ENCODE data around the gene COASY.

- TF ChIP-seq CTCF (IDR thresholded peaks at IDR 0.05) = no peak
- no peak for TF ChIP-seq POLR2A (IDR thresholded peaks at IDR 0.05)
These were observed 40.9 kb upstream of the COASY start for GRCh38 chr17:42521036-42521435.

All from prostate gland (tissue), 2 donors.